Body of pancreas (tissue), 4 donors: ENCODE results near the gene ITPK1. TPM values are rescaled to one million over a fixed set of nuclear protein-coding genes. Genes with fewer than 3 reads are reported as not detected.

Experiments
- ATAC-seq: fragments of 150-250 bp; one replicate; pipeline ENCODE4 v1.9.1; 2016
- DNase-seq, 4 donors: peaks; one replicate each; pipeline ENCODE4 v3.0.0-alpha.2; 2019
- H3K27ac ChIP-seq, 4 donors: fragments of 200-600 bp; sonication (generic); 1 replicate in 3 of 4; 2 replicates in 1 of 4; pipeline versions ENCODE4 v1.5.1 to v1.6.1; 2016 to 2019; ENCODE audit warnings: mild to moderate bottlenecking in 1 of 4, mixed read lengths in 1 of 4, moderate library complexity in 1 of 4
- H3K27me3 ChIP-seq, 2 donors: fragments of 200-600 bp; sonication (generic); one replicate each; pipeline ENCODE4 v1.6.0; 2016; ENCODE audit warnings: mild to moderate bottlenecking in 1 of 2
- H3K36me3 ChIP-seq, 2 donors: fragments of 200-600 bp; sonication (generic); replicated peaks in 1 of 2; 2 replicates each; pipeline ENCODE4 v1.5.1; 2016; ENCODE audit warnings: low read depth in 2 of 2; ENCODE audit not compliant: insufficient read depth in 1 of 2
- H3K4me1 ChIP-seq: fragments of 200-600 bp; sonication (generic); one replicate; pipeline ENCODE4 v1.6.0; 2016
- H3K4me3 ChIP-seq, 2 donors: fragments of 200-600 bp; sonication (generic); 1 replicate in 1 of 2; 2 replicates in 1 of 2; pipeline ENCODE4 v1.5.1; 2016 to 2019
- H3K9me3 ChIP-seq, 3 donors: fragments of 200-600 bp; sonication (generic); 1 replicate in 2 of 3; 2 replicates in 1 of 3; pipeline ENCODE4 v1.5.1; 2016
- POLR2A ChIP-seq, 3 donors: fragments of 450-650 bp; IDR thresholded peaks; one replicate each; pipeline ENCODE4 v1.6.1; 2016; ENCODE audit warnings: antibody characterized with exemption in 3 of 3, mild to moderate bottlenecking in 2 of 3
- WGBS, 2 donors: methylation state at CpG; one replicate each; pipeline ENCODE4 v1.1.5; 2017; 5-methylcytosine and 5-hydroxymethylcytosine counted together
- intact Hi-C: fragments of 100-400 bp; cut with DNase I; formaldehyde crosslinking; loops from one replicate; pipeline ENCODE4 v1.15.1; 2023
- total RNA-seq, 2 donors: library from RNA; depleted of rRNA; stranded (reverse); fragments of >200 nt; gene quantifications; one replicate each; pipeline ENCODE4 v1.1.0, GENCODE V29; 2016
- TF ChIP-seq, protein P1 (sequence below), 7 experiments: fragments of 450-650 bp in 4 of 7; fragments of 200-600 bp in 3 of 7; sonication (generic) in 3 of 7; IDR thresholded peaks; one replicate each; pipeline ENCODE4 v1.5.1; 2016 to 2019; ENCODE audit warnings: antibody characterized with exemption in 7 of 7

The ITPK1 gene
- total RNA-seq, 2 donors from 2014 or later = 30.1 to 32.6 TPM

- Histone ChIP-seq H3K9me3 (no peaks in the 10 kb centered on the region), H3K36me3 (no peaks in the 10 kb centered on the region), H3K4me1 (peaks cover 9% of the 10 kb centered on the region), H3K4me3 (no peak within 1 kb of the TSS), H3K27me3 (no peaks in the 10 kb centered on the region), H3K27ac (no peak within 1 kb of the TSS)
- ATAC-seq = peak; percentile 62
- WGBS, 2 donors = 5 to 13% methylated on average over 21 to 74 of the region's 86 CpGs
- intact Hi-C loops = no loop called here
- DNase-seq = peak; percentile 51 to 72 (median 64)
- TF ChIP-seq, protein P1, sequence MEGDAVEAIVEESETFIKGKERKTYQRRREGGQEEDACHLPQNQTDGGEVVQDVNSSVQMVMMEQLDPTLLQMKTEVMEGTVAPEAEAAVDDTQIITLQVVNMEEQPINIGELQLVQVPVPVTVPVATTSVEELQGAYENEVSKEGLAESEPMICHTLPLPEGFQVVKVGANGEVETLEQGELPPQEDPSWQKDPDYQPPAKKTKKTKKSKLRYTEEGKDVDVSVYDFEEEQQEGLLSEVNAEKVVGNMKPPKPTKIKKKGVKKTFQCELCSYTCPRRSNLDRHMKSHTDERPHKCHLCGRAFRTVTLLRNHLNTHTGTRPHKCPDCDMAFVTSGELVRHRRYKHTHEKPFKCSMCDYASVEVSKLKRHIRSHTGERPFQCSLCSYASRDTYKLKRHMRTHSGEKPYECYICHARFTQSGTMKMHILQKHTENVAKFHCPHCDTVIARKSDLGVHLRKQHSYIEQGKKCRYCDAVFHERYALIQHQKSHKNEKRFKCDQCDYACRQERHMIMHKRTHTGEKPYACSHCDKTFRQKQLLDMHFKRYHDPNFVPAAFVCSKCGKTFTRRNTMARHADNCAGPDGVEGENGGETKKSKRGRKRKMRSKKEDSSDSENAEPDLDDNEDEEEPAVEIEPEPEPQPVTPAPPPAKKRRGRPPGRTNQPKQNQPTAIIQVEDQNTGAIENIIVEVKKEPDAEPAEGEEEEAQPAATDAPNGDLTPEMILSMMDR (IDR thresholded peaks at IDR 0.05) = no peak
- TF ChIP-seq POLR2A (IDR thresholded peaks at IDR 0.05) = no peak
Observed at GRCh38 chr14:92922883-92923743, 192.6 kb downstream of the ITPK1 start, which contains the start of gene CHGA. TSS of gene CHGA (plus strand) at chr14:92923150. CDS start at chr14:92923360, 210 bp downstream.

- Histone ChIP-seq H3K36me3 (no peaks in the 10 kb centered on the region), H3K4me1 (peaks cover 9% of the 10 kb centered on the region), H3K4me3 (no peak overlapping the region), H3K27me3 (no peaks in the 10 kb centered on the region), H3K27ac (no peak overlapping the region), H3K9me3 (no peaks in the 10 kb centered on the region)
- ATAC-seq = no peak
- TF ChIP-seq POLR2A (IDR thresholded peaks at IDR 0.05) = peak in 1 of 3 donors; percentile 15
- TF ChIP-seq, protein P1 (IDR thresholded peaks at IDR 0.05) = no peak
- peak in 1 of 4 donors; percentile 50 for DNase-seq
- intact Hi-C loops = no loop called here
- WGBS, 2 donors = 31 to 36% methylated on average over 4 of the region's 4 CpGs
Observed at GRCh38 chr14:92922155-92922735, 193.5 kb downstream of the ITPK1 start.

DNA sequence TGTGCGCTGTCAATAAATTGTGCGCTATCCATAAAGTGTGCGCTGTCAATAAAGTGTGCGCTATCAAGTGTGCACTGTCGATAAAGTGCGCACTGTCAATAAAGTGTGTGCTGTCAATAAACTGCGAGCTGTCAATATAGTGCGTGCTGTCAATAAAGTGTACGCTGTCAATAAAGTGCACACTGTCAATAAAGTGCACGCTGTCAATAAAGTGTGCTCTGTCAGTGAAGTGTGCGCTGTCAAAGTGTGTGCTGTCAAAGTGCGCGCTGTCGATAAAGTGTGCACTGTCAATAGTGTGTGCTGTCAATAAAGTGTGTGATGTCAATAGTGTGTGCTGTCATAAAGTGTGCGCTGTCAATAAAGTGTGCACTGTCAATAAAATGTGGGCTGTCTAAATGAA lies 195.7 kb downstream of the ITPK1 start:
- no peak for DNase-seq
- 89 to 96% methylated on average over 15 of the region's 15 CpGs for WGBS, 2 donors
- TF ChIP-seq, protein P1 (IDR thresholded peaks at IDR 0.05) = no peak
- no peak for TF ChIP-seq POLR2A (IDR thresholded peaks at IDR 0.05)
- Histone ChIP-seq H3K36me3 (no peaks in the 10 kb centered on the region), H3K27me3 (no peaks in the 10 kb centered on the region), H3K4me1 (peaks cover 9% of the 10 kb centered on the region), H3K9me3 (no peaks in the 10 kb centered on the region), H3K27ac (no peak overlapping the region), H3K4me3 (no peak overlapping the region)
- ATAC-seq = no peak
- intact Hi-C loops = no loop called here

DNA sequence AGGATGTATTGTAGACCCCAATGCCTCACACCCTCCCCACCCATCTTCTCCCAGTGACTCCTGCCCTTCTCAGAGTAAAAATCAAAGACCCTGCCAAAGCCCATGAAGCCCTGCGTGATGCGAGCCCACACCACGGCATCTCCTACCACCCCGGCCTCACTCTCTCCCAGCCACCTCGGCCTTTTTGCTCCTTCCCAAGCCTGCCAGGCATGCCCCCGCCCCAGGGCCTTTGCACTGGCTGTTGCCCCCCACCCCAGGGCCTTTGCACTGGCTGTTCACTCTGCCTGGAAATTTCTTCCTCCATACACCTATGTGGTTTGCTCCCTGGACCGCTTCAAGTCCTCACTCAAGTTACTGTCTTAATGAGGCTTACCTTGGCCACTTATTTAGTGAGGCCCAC lies 197.8 kb downstream of the ITPK1 start:
- H3K36me3 ChIP-seq = no peaks in the 10 kb centered on the region
- no peaks in the 10 kb centered on the region for H3K9me3 ChIP-seq
- no peak overlapping the region for H3K4me3 ChIP-seq
- no peaks in the 10 kb centered on the region for H3K27me3 ChIP-seq
- 88 to 89% methylated on average over 7 of the region's 7 CpGs for WGBS, 2 donors
- TF ChIP-seq POLR2A (IDR thresholded peaks at IDR 0.05) = no peak
- TF ChIP-seq, protein P1 (IDR thresholded peaks at IDR 0.05) = no peak
- H3K27ac ChIP-seq = no peak overlapping the region
- peaks cover 3% of the 10 kb centered on the region for H3K4me1 ChIP-seq
- ATAC-seq (no peak), DNase-seq (no peak)
- intact Hi-C loops = no loop called here
